H7 (cell line): ENCODE results near the gene GPRC5B. TPM values are rescaled to one million over a fixed set of nuclear protein-coding genes. Genes with fewer than 3 reads are reported as not detected.

Experiments used
- DNase-seq: peaks from one replicate; pipeline ENCODE4 v3.0.0; 2012
- H3K27me3 ChIP-seq: 2 replicates; pipeline ENCODE4 v1.6.0; 2011; ENCODE audit warnings: mild to moderate bottlenecking, low read length; ENCODE audit not compliant: control insufficient read depth, insufficient read depth
- H3K36me3 ChIP-seq: replicated peaks from 2 replicates; pipeline ENCODE4 v1.5.1; 2011; ENCODE audit warnings: low read length; ENCODE audit not compliant: control insufficient read depth, insufficient read depth
- H3K4me3 ChIP-seq: 2 replicates; pipeline ENCODE4 v1.5.1; 2011; ENCODE audit warnings: low read depth, mild to moderate bottlenecking, control low read depth, low read length, moderate library complexity; ENCODE audit not compliant: insufficient read depth
- total RNA-seq: library from RNA; depleted of rRNA; stranded (reverse); fragments of >200 nt; shearing (Covaris generic); gene quantifications from 2 replicates; pipeline ENCODE4 v1.2.3, GENCODE V29; 2014

Gene GPRC5B
- total RNA-seq, 1 experiment from 2014 or later, result 66.0 TPM

GRCh38 chr16:19853132-19853741 is 31.4 kb downstream of the GPRC5B start:
- Histone ChIP-seq H3K27me3 (no peaks in the 10 kb centered on the region), H3K36me3 (peaks cover 1% of the 10 kb centered on the region; the same call in 1 of the 2 replicates), H3K4me3 (no peak overlapping the region)
- DNase-seq, result no peak

DNA sequence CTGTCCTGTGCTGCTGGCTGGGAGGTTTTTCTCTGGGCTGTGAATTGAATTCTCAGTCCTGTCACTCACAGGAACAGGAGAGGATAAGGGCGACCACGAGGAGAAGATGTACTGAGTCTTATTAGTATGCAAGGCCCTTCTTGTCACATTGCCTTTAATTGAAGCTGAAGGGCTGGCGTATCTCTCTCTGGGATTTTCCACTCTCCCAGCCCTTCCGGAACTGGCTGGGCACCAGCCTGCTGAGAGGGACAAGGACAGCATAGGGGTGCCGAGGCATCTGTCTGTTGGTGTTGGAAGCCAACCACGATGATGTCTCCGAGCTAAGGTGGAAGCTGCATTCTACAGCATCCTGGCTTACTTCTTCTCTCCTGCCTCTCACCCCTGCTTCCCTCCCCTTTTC is 33.2 kb downstream of the GPRC5B start:
- Histone ChIP-seq H3K36me3 (no peaks in the 10 kb centered on the region), H3K4me3 (no peak overlapping the region), H3K27me3 (no peaks in the 10 kb centered on the region)
- DNase-seq, result no peak

GRCh38 chr16:19850131-19850817 is 34.4 kb downstream of the GPRC5B start:
- no peaks in the 10 kb centered on the region for H3K36me3 ChIP-seq
- H3K27me3 ChIP-seq, result no peaks in the 10 kb centered on the region
- DNase-seq, result no peak
- no peak overlapping the region for H3K4me3 ChIP-seq

DNA sequence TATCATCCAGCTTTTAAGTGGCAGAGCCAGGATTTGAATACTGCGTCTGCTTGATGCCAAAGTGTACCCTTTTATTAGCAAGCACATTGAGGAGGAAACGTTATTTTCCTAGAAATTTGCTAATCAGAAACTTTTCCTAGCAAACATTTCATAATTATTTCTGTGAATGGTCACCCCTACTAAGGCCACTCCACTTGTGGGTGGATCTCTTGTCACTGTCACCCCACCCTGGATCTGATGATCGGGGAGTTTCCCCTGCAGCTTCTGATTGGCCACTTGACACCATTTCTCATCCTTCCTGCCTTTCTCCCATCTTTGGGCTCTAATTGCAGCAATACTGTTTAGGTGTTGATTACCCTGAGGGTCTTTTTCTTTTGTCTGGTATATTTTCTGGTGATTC is 35.9 kb downstream of the GPRC5B start:
- Histone ChIP-seq H3K27me3 (no peaks in the 10 kb centered on the region), H3K4me3 (no peak overlapping the region), H3K36me3 (no peaks in the 10 kb centered on the region)
- no peak for DNase-seq

GRCh38 chr16:19846436-19846835 is 38.2 kb downstream of the GPRC5B start:
- Histone ChIP-seq H3K4me3 (no peak overlapping the region), H3K36me3 (no peaks in the 10 kb centered on the region), H3K27me3 (no peaks in the 10 kb centered on the region)
- no peak for DNase-seq

GRCh38 chr16:19844945-19845641 is 39.6 kb downstream of the GPRC5B start:
- Histone ChIP-seq H3K36me3 (no peaks in the 10 kb centered on the region), H3K4me3 (no peak overlapping the region), H3K27me3 (no peaks in the 10 kb centered on the region)
- no peak for DNase-seq

DNA sequence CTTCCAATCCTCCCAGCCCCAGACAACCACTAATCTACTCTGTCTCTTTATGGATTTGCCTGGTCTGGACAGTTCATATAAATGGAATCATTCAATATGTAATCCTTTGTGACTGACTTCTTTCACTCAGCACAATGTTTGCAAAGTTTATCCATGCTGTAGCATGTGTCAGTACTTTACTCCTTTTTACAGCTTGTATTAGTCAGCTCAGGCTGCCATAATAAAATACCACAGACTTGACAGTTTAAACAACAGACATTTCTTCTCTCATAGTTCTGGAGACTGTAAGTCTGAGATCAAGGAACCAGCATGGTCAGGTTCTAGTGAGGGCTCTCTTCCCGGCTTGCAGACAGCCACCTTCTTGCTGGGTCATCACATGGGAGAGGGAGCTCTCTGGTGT is 41.3 kb downstream of the GPRC5B start:
- H3K4me3 ChIP-seq, result no peak overlapping the region
- DNase-seq, result no peak
- H3K27me3 ChIP-seq, result no peaks in the 10 kb centered on the region
- H3K36me3 ChIP-seq, result no peaks in the 10 kb centered on the region

- Histone ChIP-seq H3K4me3 (no peak overlapping the region), H3K36me3 (no peaks in the 10 kb centered on the region), H3K27me3 (no peaks in the 10 kb centered on the region)
- no peak for DNase-seq
Measured at GRCh38 chr16:19842426-19843157, 42.1 kb downstream of the GPRC5B start.

DNA sequence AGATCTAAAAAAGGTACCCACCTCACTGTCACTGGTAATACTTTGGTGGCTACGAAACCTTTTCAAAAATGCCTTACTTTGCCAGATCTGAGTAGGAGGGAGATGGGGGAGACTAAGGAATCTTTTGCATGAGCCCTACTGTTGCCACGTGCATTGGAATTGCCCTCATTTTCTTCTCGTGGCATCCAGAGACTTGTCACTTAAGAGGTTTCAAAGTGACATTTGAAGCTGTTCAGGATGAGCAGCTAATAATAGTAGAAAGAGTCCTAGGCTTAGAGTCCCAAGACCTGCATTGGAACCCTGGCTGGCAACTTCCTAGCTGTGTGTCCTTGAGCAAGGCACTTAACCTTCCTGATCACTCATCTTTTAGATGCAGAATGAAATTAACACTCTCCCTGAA is 43.5 kb downstream of the GPRC5B start:
- Histone ChIP-seq H3K36me3 (no peaks in the 10 kb centered on the region), H3K4me3 (no peak overlapping the region), H3K27me3 (no peaks in the 10 kb centered on the region)
- no peak for DNase-seq

- Histone ChIP-seq H3K27me3 (no peaks in the 10 kb centered on the region), H3K36me3 (no peaks in the 10 kb centered on the region), H3K4me3 (no peak overlapping the region)
- DNase-seq, result no peak
Measured at GRCh38 chr16:19840524-19841110, 44.0 kb downstream of the GPRC5B start.

GRCh38 chr16:19837984-19838707 is 46.5 kb downstream of the GPRC5B start:
- no peaks in the 10 kb centered on the region for H3K36me3 ChIP-seq
- H3K27me3 ChIP-seq, result no peaks in the 10 kb centered on the region
- H3K4me3 ChIP-seq, result no peak overlapping the region
- DNase-seq, result peak; percentile 51

DNA sequence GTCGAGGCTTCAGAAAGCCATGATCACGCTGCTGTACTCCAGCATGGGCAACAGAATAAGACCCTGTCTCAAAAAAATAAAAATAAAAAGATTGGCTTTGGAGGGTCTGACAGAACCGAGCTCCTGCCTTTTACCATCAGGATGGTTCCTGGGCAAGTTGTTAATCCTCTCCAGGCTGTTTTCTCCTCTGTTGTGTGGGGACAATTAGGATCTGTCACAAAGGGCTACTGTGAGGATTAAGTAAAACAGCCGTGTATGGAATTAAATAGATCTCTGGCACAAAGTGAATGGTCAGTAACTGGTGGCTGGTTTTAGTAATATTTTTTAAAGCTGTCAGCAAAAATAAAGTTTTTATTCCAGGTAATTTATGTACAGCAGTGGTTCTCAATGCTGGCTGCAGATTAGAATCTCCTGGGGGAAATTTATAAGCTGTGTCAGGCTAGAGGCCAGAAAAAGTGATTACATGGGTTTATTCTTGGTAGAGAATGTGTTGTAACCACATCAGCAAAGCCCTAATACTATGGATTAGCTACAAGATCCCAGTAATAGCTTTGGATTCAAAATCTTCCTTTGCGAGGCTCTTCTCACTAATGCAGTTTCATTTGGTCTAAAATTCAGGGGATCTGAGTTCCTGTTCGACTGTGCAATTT is 47.2 kb downstream of the GPRC5B start:
- Histone ChIP-seq H3K36me3 (no peaks in the 10 kb centered on the region), H3K27me3 (no peaks in the 10 kb centered on the region), H3K4me3 (no peak overlapping the region)
- DNase-seq, result no peak

GRCh38 chr16:19835968-19836421 is 48.7 kb downstream of the GPRC5B start:
- H3K36me3 ChIP-seq, result no peaks in the 10 kb centered on the region
- H3K27me3 ChIP-seq, result no peaks in the 10 kb centered on the region
- H3K4me3 ChIP-seq, result no peak overlapping the region
- DNase-seq, result no peak
